ENCODE measurements around the gene CIROP.
A peak's percentile ranks its signal among the peaks of the same experiment; 100 is the strongest.

Gene CIROP

GRCh38 chr14:23130871-23131270 lies 26.1 kb upstream of the CIROP start:
- DNase-seq (ENCODE audit: low read depth, low spot score), result no peak

- no peak for DNase-seq (ENCODE audit: low read depth, low spot score)
Observed at GRCh38 chr14:23129759-23130316, 25.0 kb upstream of the CIROP start.

DNA sequence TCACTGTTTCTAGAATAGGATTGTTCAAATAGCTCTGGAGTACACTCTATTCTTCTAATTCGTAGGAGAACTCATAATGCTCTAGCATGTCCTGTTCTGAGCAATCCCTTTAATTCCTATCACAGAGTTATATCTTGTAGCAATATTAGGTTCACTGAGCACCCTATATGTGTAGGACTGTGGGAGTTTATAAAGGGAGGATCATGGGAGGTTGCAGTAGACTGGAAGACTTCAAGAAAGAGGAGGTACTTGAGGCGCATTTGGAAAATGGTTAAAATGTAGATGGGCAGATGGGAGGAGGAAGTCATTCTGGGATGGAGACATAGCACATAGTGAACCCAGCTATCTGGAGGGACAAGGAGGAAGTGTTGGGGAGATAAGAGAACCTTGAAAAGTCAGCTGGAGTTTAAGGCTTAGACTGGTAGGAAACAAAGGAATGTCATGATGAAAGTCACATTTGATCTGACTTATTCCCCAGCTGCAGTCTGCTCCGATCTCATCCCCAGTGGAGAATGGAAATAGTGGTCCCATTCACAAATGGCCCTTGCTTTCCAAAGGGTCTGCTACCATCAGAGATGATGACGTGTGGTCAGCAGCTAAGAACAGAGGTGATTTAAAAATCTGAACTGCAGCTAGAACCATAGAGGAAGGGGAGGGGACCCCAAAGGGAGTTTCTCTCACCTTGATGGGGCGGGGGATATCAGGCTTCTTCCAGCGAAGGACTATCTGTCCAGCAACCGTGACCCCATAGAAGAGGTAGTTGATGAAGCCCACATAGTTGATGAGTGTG lies 24.4 kb upstream of the CIROP start:
- DNase-seq (ENCODE audit: low read depth, low spot score), result no peak

- no peak for DNase-seq (ENCODE audit: low read depth, low spot score)
Observed at GRCh38 chr14:23127861-23128260, 23.1 kb upstream of the CIROP start.

DNA sequence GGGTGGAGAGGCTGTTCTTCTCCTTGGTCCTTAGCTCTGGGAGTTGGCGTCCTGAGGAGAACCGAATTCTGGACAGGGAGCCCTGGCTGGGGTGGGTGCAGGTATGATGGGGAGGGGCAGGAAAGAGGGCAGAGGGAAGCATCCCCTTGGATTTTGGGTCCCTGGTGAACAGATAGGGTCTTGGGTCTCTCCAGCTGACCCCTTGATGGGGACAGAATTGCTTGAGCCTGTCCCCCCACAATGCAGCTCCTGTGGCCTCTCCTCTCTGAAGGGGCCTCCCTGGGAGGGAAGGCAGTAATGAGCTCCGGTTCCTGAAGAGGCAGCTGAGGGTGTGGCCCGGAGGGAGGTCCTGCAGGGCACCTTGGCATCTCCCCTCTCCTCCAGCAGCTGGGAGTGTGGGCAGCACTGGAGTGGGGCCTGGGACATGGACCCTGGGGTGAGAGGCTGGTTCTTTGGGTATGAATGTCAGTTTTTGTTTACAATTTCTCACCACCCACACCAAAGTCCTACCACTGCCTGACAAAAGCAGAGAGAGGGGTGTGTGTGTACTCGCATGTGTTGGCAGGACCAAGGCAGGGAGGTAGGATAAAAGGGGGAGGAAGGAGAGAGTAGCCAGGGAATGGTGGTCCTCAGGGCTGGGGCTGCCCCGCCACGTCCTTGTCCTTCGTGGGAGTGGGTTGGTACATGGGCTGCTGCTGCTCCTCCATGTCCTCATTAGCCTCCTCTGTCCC lies 21.9 kb upstream of the CIROP start:
- DNase-seq (ENCODE audit: low read depth, low spot score), result no peak

- no peak for DNase-seq (ENCODE audit: low read depth, low spot score)
Observed at GRCh38 chr14:23125933-23126524, 21.2 kb upstream of the CIROP start.

DNA sequence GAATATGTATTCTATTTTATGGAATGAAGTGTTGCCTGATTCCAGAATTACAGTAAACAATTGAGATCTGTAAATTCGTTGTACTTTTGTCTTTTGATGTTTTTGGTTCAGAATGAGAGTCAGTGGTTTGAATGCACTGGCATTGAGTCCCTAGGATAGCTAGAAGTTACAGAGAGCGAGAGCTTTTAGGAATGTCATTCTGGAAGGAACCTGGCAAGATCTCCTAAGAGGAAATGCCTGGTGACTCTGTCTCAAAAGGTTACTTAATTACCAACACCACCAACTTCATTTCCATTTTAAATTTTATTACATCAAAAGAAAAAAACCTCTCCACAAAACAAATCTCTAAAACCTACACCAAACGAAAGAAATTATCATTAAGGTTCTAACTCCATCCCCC lies 20.2 kb upstream of the CIROP start:
- no peak for DNase-seq (ENCODE audit: low read depth, low spot score)

GRCh38 chr14:23124337-23124954 lies 19.7 kb upstream of the CIROP start:
- no peak for DNase-seq (ENCODE audit: low read depth, low spot score)

DNA sequence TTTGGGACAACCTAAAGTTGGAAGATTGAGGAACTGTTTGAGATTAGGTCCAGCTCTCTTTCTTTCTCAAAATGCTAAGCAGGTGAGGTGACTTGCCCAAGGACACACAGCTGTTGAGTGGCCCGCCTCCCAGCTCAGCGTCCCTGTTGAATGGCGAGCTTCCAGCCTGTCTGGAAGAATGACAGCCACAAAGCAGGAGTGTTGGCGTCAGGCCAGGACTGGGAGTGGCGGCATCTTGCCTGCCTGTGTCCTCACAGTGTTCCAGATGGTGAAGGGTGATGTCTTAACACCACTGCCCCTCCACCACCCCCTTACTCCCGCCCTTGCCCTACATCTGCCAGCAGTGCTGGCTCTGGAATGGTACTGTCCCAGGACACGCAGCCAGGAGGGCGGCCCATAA lies 18.6 kb upstream of the CIROP start:
- no peak for DNase-seq (ENCODE audit: low read depth, low spot score)

- DNase-seq (ENCODE audit: low read depth, low spot score), result no peak
Observed at GRCh38 chr14:23122086-23122485, 17.3 kb upstream of the CIROP start.

DNA sequence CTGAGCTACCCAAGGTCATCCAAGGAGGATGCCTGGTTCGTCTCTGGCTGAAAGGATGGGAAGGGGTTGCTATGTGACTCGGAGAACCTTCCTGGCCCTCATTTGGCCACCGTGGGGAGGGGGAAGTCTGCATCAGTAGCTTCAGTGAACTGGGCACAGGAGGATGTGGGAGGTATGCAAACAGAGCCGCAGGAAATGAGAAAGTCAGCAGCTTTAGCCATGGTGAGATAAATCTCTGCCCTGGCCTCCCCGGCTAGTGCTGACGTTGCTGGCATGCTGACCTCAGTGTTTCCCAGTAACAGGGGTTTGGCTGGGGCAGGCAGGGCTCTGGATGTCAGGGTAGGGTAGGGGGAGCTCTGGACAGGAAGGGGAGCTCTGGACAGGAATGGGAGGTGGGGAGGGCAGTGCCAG lies 16.6 kb upstream of the CIROP start:
- DNase-seq (ENCODE audit: low read depth, low spot score), result no peak

GRCh38 chr14:23120541-23121251 lies 15.9 kb upstream of the CIROP start:
- peak; percentile 61 for DNase-seq (ENCODE audit: low read depth, low spot score)

DNA sequence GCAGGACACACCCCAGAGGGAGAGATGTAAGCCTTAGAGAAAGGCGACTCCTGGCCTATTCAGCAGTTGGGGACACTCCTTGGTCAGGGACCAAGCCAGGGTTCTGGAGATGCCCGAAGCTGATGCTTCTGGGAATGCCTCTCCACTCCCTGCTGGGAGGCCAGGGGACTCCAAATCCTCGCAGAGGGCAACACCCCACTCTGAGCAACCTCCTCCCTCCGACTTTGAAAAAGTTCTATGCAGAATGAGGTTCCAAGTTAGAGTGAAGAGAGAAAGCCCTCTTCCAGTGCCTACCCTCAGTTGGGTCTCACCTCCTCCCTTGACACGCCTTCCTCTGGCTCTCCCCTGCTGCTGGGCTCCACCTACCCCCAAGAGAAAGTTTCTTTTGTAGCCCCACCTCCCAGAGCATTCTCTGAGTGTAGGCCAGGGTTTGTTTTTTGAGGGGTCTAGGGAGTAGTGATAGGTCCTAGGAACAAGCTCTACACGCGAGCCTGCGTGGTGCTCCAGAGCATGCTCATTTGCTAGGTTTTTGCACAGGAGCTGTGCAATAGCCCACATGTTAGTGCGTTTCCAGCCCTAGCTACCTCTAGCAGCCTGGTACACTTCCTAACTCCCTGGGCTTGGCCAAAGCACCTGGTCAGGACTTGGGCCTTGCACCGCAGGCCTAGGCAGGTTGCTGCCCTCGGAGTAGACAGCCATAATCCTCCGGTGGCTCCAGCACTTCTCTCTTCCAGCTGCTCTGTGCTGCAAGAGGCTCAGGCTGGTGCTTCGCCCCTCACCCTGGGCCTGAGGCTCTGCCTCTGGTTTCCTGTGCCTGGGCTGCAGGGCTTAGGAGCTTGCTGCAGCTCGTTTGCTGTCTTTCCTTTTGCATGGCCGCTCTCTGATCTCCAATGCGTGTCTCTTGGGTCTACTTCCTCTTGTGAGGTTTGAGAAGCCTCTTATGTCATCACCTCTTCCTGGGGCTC lies 14.9 kb upstream of the CIROP start:
- DNase-seq (ENCODE audit: low read depth, low spot score), result no peak

DNA sequence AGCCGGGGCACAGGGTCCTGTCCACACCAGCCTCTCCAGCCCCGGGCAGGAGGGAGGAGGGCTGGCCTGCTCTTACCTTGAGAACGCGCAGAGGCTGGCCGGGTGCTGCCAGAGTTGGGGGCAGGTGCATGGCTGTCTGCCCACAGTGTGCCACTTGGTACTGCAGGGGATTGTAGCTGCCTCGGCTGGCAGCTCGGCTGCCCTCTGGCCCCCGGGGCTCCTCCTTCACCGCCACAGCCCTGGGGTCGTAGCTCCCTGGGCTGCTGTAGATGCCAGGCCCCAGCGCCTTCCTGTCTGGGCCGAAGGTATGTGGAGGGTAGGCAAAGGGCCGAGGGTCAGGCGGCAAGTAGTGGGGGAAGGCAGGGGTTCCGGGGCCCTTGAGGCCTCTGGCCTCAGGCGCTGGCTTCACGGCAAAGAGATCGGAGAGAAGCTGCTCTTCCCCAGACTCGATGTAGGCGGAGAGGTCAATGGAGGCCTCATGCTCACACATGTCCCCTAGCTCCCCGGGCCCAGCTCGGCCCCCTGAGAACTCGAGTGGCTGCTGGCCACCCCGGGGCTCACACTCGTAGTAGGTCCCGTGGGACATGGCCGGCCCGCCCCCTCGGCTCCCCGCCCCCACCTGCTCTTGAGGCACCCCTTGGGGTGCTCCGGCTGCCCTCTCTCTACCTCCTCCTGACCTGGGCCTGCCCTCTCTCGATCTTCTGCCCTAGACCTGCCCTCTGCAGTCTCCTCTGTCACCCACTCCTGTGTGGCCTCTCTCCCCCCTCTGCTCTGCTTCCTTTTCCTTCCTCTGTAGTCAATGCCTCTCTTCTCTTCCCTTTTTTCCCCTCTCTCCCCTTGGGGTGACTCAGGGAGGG lies 13.9 kb upstream of the CIROP start, which contains the start of gene CEBPE:
CEBPE (minus strand) TSS at position 750 of the 857 bp plus-strand sequence; CDS start at position 586, 164 bp downstream.
- DNase-seq (ENCODE audit: low read depth, low spot score), result no peak

- DNase-seq (ENCODE audit: low read depth, low spot score), result no peak
Observed at GRCh38 chr14:23117371-23118020, 12.7 kb upstream of the CIROP start.

- DNase-seq (ENCODE audit: low read depth, low spot score), result no peak
Observed at GRCh38 chr14:23115918-23116317, 11.1 kb upstream of the CIROP start.

GRCh38 chr14:23115039-23115731 lies 10.4 kb upstream of the CIROP start:
- DNase-seq (ENCODE audit: low read depth, low spot score), result no peak

DNA sequence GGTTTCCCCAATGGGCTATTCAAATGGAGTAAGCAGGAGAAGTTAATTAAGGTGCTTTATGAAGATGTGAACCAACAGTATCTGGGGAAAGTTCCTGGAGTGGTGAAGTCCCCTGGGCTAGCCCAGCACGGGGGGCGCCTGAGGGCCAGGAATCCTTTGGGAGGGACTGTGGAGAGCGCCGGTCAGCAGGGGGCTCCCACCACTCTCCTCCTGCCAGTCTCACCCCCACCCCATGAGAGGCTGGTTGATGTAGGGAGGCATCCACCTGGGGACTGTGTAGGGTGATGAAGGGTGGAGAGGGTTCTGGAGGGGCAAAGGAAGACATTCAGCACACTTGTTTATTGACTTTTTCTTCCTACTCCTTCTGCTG lies 9.9 kb upstream of the CIROP start:
- no peak for DNase-seq (ENCODE audit: low read depth, low spot score)
